UCSD-AML1 (cell line): ENCODE data around the gene FGR.
A peak's percentile ranks its signal among the peaks of the same experiment; 100 is the strongest.
"Not testable (repeated sequence)": the region's sequence is repeated elsewhere in the genome, so short reads cannot be mapped to it uniquely, and the experiment has no call there.

ENCODE experiments used
- DNase-seq: peaks from one replicate; lab custom pipeline; 2025; ENCODE audit not compliant: unreplicated experiment; lab: John Stamatoyannopoulos, UW

The FGR gene

DNA sequence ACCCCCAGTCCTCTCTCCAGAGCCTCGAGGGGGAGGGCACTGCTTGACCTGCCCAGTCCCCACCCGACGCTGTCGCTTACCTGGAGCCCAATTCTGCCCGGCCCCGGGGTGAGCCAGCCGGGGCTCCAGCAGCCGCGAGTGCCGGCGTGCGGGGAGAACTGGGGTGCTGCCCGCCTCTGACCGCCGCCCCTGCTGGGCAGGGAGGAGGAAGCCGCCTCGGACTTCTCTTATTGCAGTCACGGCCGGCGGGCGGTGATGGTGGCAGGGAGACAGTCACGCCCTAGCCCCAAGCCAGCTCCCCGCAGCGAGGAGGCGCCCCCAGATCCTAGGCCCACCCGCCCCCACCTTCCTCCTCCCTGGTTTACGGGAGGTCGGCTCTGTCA is at the start of gene FGR:
FGR (minus strand) TSS at position 201 of the 383 bp plus-strand sequence. CDS start 11,269 bp downstream, outside the sequence.
- DNase-seq: peak; percentile 45

DNA sequence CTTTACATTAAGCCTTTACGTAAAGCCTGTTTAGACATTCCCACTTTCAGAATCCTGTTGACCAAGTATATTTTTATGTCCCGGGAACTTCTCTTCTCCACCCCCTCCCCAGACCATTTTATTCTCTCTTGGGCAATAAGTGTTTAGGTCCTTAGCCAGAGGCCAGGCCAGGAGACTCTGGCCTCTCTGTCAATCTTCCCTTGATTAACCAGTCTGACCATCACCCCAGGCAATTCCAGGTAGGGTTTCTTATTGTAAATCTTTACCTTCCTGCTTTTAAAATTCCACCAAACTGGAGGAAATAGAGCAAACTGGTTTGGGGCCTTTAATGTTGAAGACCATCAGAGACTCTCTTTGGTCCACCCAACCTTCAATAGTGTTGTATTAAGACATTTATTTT is 49.2 kb upstream of the FGR start:
- no peak for DNase-seq

DNA sequence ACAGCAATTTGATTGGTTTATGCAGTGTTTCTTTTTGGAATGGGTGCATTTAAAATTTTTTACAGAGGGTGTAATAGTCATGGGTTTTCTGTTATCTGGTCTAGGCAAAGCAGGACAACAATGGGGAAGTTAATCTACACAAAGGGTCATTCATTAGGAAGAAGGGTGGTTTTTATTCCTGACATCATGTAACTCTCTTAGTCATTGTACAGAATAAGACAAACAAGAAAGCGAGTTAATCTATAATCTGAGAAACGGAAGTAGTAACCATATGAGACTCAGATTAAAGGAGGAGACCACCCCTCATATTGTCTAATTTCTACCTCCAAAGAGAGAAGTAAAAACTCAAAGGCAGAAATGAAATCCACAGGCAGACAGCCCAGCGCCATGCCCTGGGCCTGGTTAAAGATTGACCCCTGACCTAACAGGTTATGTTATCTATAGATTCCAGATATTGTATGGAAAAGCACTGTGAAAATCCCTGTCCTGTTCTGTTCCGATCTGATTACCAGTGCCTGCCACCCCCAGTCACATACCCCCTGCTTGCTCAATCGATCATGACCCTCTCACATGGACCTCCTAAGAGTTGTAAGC is 47.5 kb upstream of the FGR start:
- DNase-seq: no peak

DNA sequence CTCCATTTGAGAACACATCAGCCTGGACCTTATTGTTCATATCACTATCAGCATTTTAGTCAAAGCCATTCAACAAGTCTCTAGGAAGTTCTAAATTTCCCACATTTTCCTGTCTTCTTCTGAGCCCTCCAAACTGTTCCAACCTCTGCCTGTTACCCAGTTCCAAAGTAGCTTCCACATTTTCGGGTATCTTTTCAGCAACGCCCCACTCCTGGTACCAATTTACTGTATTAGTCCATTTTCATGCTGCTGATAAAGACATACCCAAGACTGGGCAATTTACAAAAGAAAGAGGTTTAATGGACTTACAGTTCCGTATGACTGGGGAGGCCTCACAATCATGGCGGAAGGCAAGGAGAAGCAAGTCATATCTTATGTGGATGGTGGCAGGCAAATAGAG is 46.6 kb upstream of the FGR start:
- DNase-seq: not testable (repeated sequence)

DNA sequence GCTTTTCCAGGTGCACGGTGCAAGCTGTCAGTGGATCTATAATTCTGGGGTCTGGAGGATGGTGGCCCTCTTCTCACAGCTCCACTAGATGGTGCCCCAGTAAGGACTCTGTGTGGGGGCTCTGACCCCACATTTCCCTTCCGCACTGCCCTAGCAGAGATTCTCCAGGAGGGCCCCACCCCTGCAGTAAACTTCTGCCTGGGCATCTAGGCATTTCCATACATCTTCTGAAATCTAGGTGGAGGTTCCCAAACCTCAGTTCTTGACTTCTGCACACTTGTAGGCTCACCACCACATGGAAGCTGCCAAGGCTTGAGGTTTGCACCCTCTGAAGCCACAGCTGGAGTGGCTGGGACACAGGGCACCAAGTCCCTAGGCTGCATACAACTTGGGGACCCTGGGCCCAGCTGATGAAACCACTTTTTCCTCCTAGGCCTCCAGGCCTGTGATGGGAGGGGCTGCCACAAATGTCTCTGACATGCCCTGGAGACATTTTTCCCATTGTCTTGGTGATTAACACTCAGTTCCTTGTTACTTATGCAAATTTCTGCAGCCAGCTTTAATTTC is 45.3 kb upstream of the FGR start:
- DNase-seq: not testable (repeated sequence)

DNA sequence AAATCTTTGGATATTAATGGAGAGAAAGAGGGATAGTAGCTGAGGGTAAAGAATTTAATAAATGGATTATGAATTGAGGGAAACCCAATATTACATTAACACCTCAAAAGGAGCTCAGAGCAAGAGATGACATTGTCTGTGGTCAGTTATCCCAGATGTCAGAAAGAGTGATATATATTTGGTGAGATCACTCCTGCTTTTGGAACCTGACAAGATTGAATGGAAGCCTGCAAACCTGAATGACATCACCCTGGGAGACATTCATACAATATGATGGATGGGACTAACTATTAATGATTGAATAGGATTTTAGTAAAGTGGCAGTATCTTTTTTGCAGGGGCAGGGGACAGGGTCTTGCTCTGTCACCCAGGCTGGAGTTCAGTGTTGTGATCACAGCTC is 43.8 kb upstream of the FGR start:
- DNase-seq: no peak

DNA sequence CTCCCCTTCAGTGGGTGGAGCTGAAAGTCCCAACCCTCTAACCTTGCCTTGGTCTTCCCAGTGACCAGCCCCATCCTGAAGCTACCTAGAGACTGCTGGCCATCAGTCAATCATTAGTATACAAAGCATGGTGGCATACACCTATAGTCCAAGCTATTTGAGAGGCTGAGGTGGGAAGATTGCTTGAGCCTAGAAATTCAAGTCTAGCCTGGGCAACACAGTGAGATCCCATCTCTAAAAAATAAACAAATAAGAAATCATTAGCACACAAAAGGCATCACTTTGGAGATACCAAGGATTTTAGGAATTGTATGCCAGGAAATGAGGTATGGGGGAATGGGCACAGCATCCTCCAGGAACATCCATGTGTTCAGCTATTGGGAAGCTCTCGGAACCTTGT is 41.4 kb upstream of the FGR start:
- DNase-seq: no peak

DNA sequence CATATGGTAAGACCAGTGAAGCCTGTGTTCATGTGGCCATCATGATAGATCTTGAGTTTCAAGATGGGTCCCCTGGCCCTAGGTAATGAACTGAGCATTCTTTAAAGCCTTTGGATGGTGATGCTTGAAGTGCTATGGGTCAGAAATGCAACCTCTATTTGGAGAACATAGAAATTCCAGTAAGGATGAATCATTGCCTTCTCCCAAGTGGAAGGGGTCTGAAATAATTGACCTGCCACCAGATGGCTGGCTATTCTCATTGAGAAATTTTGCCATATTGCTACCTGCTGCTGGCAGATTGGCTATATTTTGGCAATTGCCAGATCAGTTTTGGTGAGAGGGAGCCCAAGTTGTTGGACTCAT is 37.7 kb upstream of the FGR start:
- DNase-seq: no peak

DNA sequence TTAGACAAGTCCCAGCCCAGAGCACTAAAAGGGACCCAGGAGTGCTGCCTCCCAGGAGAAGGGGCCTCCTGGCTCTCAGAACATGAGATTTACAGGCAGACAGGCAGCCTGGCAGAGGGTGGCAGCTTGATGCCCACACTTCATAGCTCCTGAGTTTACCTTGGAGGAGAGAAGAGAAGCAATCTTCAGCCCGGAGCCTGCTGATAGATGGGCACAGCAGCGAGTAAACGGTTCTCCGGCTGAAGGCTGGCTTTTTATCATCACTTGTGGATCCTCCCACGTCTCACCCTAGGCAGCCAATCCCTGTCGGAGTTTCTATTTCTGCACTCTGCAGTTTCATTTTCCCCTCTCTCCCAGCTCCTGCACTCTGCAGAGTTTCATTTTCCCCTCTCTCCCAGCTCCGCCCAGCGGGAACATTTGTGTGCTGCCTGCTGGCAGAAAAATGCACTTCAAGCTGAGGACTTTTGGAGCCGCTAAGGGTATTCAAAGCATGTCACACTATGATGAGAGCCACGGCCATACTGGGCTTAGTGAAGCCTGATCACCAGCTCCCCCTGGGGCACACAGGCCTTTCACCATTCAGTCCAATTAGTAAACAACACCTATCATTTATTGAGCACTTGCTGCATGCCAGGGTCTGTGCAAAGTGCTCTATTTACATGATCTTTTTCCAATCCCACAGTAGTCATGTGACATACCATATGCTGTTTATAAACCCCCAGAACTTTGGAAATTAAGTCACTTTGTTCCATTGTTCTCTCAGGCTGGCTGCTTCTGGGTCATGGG is 37.2 kb upstream of the FGR start, which contains the start of gene IFI6:
IFI6 (minus strand) TSS at position 229 of the 786 bp plus-strand sequence. CDS start 2,878 bp downstream, outside the sequence.
- peak; percentile 91 for DNase-seq

DNA sequence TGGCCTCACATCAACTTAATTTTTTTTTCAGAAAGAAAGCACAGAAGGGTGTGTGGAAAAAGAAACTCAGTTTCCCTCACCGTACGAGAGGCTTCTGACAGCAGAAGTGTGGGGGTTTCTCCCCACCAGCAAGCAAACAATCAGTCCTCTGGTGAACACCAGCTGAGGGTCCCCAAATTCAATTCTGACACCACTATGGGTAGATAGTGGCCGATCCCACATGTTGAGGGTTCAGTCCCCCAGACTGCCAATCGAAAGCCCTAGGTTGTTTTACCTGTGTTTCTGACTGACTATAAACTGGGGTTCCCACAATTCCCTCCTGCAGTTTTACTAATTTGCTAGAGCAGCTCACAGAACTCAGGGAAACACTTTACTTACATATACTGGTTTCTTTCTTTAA is 34.9 kb upstream of the FGR start:
- no peak for DNase-seq

DNA sequence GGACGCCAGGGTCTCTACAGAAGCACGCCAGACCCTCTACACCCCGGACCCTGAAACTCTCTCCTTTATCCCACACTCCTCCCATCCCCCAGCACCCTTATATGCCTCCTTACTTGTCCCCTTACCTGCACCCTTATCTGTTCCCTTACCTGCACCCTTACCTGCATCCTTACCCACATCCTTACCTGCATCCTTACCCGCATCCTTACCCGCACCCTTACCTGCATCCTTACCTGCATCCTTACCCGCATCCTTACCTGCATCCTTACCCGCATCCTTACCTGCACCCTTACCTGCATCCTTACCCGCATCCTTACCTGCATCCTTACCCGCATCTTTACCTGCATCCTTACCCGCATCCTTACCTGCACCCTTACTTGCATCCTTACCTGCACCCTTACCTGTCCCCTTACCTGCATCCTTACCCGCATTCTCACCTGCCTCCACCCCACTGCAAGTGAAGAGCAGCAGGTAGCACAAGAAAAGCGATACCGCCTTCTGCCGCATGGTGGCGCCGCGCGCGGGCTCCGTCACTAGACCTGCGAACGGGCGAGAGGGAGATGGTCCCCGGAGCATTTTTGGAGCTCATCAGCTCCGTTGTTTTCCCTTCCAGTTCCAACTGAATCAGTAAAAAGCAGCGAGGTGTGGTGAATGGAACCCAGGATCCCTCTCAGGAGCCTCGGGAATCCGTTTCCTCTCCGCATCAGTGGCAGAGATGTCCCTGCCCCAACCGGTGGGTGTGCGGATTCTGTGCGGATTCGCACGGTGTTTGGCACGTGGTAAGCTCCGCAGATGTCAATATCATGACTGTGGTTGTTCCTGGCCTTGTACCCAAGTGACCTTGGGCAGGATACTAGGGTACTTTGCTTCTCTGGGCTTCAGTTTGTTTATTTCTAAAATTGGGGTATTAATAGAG is 34.1 kb upstream of the FGR start:
- peak; percentile 55 for DNase-seq

DNA sequence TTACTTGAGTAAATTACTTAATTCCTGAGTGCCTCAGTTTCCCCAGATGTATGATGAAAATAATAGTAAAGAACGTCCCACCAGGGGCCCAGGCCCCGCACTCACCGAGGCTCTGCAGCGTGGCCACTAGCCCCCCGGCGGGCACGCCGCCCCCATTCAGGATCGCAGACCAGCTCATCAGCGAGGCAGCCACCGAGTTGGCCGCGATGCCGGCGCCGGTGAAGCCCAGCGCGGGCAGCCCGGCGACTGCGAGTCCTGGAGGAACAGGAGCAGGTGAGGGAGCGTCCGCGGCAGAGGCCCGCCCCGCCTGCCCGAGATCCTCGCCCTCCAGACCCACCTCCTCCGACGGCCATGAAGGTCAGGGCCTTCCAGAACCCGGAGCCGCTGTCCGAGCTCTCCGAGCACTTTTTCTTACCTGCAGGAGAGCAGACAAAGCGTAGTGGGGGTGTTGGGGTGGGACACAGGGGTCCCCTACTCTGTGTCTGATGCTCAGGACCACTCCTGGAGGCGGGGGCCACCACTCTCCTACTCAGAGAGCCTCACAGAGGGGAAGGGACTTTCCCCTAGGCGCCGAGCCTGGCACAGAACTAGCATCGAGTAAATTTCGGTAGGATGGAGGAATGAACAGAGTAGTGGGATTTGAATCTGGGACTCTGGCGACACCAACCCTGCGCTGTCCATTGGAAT is 33.3 kb upstream of the FGR start:
- no peak for DNase-seq

DNA sequence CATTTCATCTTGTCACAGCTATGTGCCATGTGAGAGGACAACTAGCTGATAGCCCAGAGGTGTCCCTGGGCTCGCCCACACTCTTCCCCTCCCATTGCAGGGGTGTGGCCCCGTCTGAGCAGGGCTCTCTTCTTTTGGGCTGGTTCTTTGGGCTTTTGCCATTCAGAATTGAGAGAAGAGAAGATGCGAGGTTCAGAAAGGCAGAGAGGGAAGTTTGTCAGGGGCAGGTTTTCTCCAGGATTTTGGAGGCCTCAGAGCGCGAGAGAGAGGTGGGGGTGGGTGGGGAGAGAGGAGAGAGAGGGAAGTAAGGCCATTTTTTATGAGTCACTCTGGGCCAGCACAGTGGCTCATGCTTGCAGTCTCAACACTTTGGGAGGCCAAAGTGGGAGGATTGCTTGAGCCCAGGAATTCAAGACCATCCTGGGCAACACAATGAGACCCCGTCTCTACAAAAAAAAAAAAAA is 31.8 kb upstream of the FGR start:
- DNase-seq: no peak

DNA sequence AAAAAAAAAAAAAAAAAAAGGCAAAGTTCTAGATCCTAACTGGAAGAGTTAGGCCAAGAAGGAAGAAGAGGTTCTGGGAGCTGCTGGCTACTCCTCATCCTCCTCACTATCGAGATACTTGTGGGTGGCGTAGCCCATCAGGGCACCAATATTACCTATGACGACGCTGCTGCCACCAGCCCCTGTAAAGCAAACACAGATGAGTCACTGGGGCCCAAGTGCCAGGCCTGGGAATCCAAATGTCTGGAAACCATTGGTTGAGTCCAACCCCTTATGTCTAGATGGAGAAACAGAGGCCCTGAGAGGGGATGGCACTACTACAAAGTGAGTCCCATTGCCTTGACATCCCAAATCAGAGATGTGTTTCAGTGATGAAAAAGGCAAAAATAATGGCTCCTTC is 31.3 kb upstream of the FGR start:
- no peak for DNase-seq

DNA sequence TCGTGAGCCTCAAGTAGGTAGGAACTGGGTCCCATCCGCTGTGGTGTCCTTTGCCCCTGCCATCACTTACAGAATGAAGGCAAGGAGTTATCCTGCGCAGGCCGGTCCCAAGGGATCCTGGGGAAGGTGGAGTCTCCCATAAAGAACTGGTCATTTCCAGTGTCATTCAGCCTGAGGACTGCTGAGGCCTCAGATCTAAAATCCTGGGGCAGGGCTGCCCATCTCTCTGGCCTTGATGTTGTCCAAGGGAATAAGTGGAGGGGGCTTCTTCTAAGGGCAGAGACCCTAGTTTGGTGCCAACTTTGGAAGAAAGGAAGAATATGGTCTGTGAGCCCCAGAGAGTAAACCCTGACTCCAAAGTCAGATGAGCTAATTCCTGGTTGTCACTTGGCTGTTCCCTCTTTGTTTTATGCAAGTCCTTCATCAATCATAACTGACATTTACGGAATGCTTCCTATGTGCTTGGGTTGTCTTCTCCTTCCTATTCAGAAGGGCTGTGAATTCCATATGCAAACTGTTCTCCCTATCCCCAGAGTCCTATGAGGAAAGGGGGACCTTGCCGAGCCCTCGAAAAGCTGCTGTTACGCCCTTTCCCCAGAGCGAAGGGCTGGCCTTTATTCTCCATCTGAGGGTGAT is 30.1 kb upstream of the FGR start:
- DNase-seq: no peak

DNA sequence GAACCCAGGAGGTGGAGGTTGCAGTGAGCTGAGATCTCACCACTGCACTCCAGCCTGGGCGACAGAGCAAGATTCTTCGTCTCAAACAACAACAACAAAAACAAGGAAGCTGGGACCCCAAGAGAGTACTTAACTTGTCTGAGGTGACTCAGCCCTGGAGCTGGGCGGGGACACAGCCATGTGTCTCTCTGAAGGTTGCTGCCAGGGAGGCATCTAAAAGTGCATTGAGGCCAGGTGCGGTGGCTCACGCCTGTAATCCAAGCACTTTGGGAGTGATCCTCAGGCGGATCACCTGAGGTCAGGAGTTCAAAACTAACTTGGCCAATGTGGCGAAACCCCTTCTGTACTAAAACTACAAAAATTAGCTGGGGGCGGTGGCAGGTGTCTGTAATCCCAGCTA is 29.3 kb upstream of the FGR start:
- DNase-seq: peak; percentile 44

DNA sequence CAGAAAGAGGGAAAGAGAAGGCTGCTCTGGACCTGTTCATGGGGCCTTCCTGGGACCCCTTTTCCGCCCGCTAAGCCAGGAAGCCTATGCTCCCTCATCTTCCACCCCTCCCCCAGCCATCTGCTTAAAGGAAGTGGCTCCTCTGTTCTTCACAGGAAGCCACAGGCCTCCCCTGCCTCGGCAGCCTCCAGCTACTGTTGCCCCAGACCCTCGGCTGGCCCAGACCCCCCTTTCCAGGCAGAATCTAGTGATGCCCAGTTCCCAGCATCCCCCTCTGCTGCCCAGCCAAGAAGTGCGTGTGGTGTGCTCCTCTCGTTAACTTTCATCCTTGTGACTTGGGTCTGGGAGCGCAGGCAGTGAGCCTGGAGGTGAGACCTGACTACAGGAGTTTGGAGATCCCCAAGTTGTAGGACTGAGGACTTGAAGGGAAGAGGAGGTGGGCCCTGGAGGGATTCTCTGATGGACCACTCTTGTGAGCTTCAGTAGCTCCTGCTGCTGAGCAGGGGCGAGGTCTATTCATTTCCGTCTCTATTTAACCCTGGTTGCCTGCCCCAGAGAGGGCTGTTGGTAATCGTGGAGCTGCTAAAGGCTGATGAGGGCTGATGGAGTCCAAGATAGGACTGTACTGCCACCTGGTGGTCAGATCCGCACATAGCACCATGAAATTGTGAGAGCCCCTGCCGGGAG is 27.9 kb upstream of the FGR start:
- DNase-seq: peak; percentile 89

DNA sequence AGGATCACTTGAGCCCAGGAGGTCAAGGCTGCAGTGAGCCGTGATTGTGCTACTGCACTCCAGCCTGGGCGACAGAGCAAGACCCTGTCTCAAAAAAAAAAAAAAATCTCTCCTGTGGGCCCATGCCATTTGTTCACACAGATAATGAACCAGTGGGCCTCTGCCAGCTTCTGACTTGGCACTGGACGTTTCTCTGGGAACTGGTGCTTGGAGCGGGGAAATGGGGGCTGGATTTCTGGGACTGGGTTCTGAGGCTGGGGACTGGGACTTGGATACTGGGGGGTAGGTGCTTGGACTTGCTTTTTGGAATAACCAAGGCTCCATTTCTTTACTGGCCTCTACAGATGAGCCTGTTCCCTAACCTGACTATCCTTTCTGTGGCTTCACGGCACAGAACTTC is 27.3 kb upstream of the FGR start:
- DNase-seq: no peak

DNA sequence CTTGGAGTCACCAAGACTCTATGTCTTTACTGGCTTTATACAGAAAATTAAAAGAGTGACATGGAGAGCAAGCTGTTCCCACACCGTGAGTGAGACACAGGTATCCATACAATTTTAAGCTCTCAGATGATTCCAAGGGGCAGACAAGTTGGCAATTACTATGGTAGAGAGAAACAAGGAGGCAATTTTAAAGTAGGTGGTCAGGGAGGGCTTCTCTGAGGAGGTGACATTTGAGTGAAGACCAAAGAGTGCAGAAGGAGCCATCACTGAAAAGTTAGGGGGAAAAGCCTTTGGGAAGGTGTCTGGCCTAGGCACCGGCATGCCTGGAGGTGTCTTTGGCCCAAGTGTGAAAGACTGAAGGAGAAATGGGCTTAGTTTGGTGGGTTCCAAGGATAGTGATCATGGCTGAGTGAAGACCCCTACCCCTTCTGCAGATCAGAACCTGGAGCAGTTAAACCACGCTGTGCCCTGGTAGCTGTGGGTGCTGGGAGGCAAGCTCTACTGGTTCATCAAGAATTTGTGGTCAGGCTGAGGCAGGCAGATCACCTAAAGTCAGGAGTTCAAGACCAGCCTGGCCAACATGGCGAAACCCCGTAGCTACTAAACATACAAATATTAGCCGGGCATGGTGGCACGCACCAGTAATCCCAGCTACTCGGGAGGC is 26.6 kb upstream of the FGR start:
- no peak for DNase-seq
